Loucy (cell line): ENCODE results near the gene TIFAB.

Source experiments
- H2AFZ ChIP-seq: fragments of 200-600 bp; sonication (generic); 2 replicates; pipeline ENCODE4 v1.6.0; 2016; ENCODE audit warnings: antibody characterized with exemption, mild to moderate bottlenecking, low read length, moderate library complexity
- H3F3A ChIP-seq: fragments of 200-600 bp; 2 replicates; pipeline ENCODE4 v1.6.0; 2016; ENCODE audit warnings: antibody characterized with exemption, low read depth, mild to moderate bottlenecking
- H3K27me3 ChIP-seq: fragments of 200-600 bp; sonication (generic); 2 replicates; pipeline ENCODE4 v1.6.1; 2014; ENCODE audit warnings: low read length, mild to moderate bottlenecking; ENCODE audit not compliant: insufficient read depth, poor library complexity, severe bottlenecking
- H3K36me3 ChIP-seq: fragments of 200-600 bp; sonication (generic); 2 replicates; pipeline ENCODE4 v1.6.1; 2016; ENCODE audit warnings: low read length; ENCODE audit not compliant: insufficient read depth
- H3K4me1 ChIP-seq: fragments of 200-600 bp; sonication (generic); 2 replicates; pipeline ENCODE4 v1.5.1; 2014; ENCODE audit warnings: low read length, mild to moderate bottlenecking; ENCODE audit not compliant: insufficient read depth, poor library complexity, severe bottlenecking
- H3K4me2 ChIP-seq: fragments of 200-600 bp; sonication (generic); 2 replicates; pipeline ENCODE4 v1.6.0; 2014; ENCODE audit warnings: antibody characterized with exemption, low read length, low read depth, mild to moderate bottlenecking; ENCODE audit not compliant: poor library complexity, severe bottlenecking
- H3K4me3 ChIP-seq: fragments of 200-600 bp; sonication (generic); 2 replicates; pipeline ENCODE4 v1.5.1; 2014; ENCODE audit warnings: low read length, mild to moderate bottlenecking, mixed read lengths; ENCODE audit not compliant: poor library complexity, severe bottlenecking
- H3K79me2 ChIP-seq: fragments of 200-600 bp; sonication (generic); 2 replicates; pipeline ENCODE4 v1.6.1; 2014; ENCODE audit warnings: low read length; ENCODE audit not compliant: insufficient read depth
- H3K9ac ChIP-seq: fragments of 200-600 bp; sonication (generic); 2 replicates; pipeline ENCODE4 v1.6.0; 2014; ENCODE audit warnings: mild to moderate bottlenecking, low read depth, low read length, moderate library complexity; ENCODE audit not compliant: poor library complexity, severe bottlenecking
- H3K9me2 ChIP-seq: fragments of 200-600 bp; sonication (generic); replicated peaks from 2 replicates; pipeline ENCODE4 v1.6.1; 2016; ENCODE audit warnings: low read depth, low read length, mixed read lengths
- H3K9me3 ChIP-seq: fragments of 200-600 bp; sonication (generic); 2 replicates; pipeline ENCODE4 v1.6.1; 2014; ENCODE audit warnings: mild to moderate bottlenecking, antibody characterized with exemption, low read length, low read depth; ENCODE audit not compliant: insufficient read depth
- H4K20me1 ChIP-seq: fragments of 200-600 bp; sonication (generic); 2 replicates; pipeline ENCODE4 v1.6.0; 2014; ENCODE audit warnings: antibody characterized with exemption, low read length, mild to moderate bottlenecking; ENCODE audit not compliant: insufficient read depth, poor library complexity, severe bottlenecking
- CTCF ChIP-seq: fragments of 200-600 bp; sonication (generic); conservative IDR thresholded peaks from 2 replicates; pipeline ENCODE4 v1.5.1; 2014; ENCODE audit warnings: mild to moderate bottlenecking, antibody characterized with exemption, low read length
- EZH2phosphoT487 ChIP-seq: fragments of 200-600 bp; IDR thresholded peaks from 2 replicates; pipeline ENCODE4 v1.6.1; 2018; ENCODE audit warnings: antibody characterized with exemption, mild to moderate bottlenecking, moderate library complexity, borderline replicate concordance

The TIFAB gene

GRCh38 chr5:135468541-135468940 lies 16.4 kb upstream of the TIFAB start:
- H3K9me2 ChIP-seq, result no peaks in the 10 kb centered on the region
- no peak overlapping the region for H3K9ac ChIP-seq
- H3K4me2 ChIP-seq, result no peak overlapping the region
- no peaks in the 10 kb centered on the region for H3K36me3 ChIP-seq
- H2AFZ ChIP-seq, result no peak overlapping the region
- H3K27me3 ChIP-seq, result no peaks in the 10 kb centered on the region
- no peaks in the 10 kb centered on the region for H3K4me1 ChIP-seq
- H3K9me3 ChIP-seq, result no peaks in the 10 kb centered on the region
- TF ChIP-seq EZH2phosphoT487, result no peak
- TF ChIP-seq CTCF, result no peak
- no peak overlapping the region for H3K4me3 ChIP-seq
- no peaks in the 10 kb centered on the region for H3F3A ChIP-seq
- H4K20me1 ChIP-seq, result no peaks in the 10 kb centered on the region
- H3K79me2 ChIP-seq, result no peaks in the 10 kb centered on the region

GRCh38 chr5:135467871-135468485 lies 15.8 kb upstream of the TIFAB start:
- H3F3A ChIP-seq, result no peaks in the 10 kb centered on the region
- H3K4me2 ChIP-seq, result no peak overlapping the region
- no peaks in the 10 kb centered on the region for H3K4me1 ChIP-seq
- H4K20me1 ChIP-seq, result no peaks in the 10 kb centered on the region
- H2AFZ ChIP-seq, result no peak overlapping the region
- TF ChIP-seq CTCF (no peak), EZH2phosphoT487 (no peak)
- no peaks in the 10 kb centered on the region for H3K9me3 ChIP-seq
- H3K36me3 ChIP-seq, result no peaks in the 10 kb centered on the region
- H3K4me3 ChIP-seq, result no peak overlapping the region
- no peaks in the 10 kb centered on the region for H3K9me2 ChIP-seq
- no peak overlapping the region for H3K9ac ChIP-seq
- no peaks in the 10 kb centered on the region for H3K27me3 ChIP-seq
- no peaks in the 10 kb centered on the region for H3K79me2 ChIP-seq

- no peaks in the 10 kb centered on the region for H3K36me3 ChIP-seq
Measured at GRCh38 chr5:135467051-135467625, 15.0 kb upstream of the TIFAB start.

More at GRCh38 chr5:135467051-135467625, 15.0 kb upstream of the TIFAB start:
- no peaks in the 10 kb centered on the region for H3K27me3 ChIP-seq
- H3K79me2 ChIP-seq, result no peaks in the 10 kb centered on the region
- H3K9me2 ChIP-seq, result no peaks in the 10 kb centered on the region
- no peaks in the 10 kb centered on the region for H4K20me1 ChIP-seq
- H3F3A ChIP-seq, result no peaks in the 10 kb centered on the region
- no peak overlapping the region for H3K4me3 ChIP-seq
- no peak overlapping the region for H2AFZ ChIP-seq
- no peaks in the 10 kb centered on the region for H3K4me1 ChIP-seq
- no peak for TF ChIP-seq EZH2phosphoT487
- no peak for TF ChIP-seq CTCF
- no peaks in the 10 kb centered on the region for H3K9me3 ChIP-seq
- H3K4me2 ChIP-seq, result no peak overlapping the region
- H3K9ac ChIP-seq, result no peak overlapping the region
